VCaP (cell line): ENCODE results near the gene MT1E.

Experiments
- H3K27ac ChIP-seq: fragments of 450-650 bp; 2 replicates; pipeline ENCODE4 v1.5.1; 2017
- CTCF ChIP-seq: fragments of 450-650 bp; conservative IDR thresholded peaks from 2 replicates; pipeline ENCODE4 v1.5.1; 2017; ENCODE audit warnings: mild to moderate bottlenecking, moderate library complexity

The MT1E gene

GRCh38 chr16:56645838-56646237 is 20.3 kb downstream of the MT1E start:
- H3K27ac ChIP-seq: no peak overlapping the region
- no peak for TF ChIP-seq CTCF

DNA sequence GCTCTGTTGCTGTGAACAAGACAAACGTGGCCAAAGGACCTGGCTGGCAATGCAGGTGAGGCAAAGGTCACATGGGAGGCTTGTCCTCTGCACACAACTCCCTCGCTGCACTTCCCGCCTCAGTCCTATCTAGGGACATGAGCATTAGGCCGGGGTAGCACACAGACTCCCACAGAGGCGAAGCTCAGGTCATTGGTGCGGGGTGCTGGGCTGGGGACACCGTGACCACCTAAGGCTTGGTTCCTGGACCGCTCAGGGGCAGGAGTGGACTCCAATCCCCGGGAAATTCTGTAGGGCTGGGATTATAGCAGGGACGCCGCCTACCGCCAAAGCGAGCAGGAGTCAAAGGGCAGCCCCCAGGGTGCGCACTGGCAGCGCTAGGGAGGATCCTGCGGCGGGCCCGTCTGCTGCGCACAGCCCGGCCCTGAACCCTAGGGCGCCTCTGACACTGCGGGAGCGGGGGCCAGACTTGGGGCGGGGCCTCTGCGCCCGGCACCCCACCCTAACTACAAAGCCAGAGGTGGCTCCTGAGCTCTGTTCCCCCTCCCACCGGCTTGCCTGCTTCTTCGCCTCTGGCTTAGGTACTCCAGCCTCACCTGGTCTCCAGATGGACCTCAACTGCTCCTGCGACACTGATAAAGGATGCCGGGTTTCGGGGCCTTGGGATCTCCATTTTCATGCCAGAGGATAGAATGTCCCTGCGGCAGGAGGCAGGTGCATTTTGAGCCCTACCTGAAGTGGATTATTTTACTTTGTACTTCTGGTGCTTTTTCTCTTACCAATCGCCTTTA is 22.3 kb downstream of the MT1E start:
- H3K27ac ChIP-seq: no peak overlapping the region
- no peak for TF ChIP-seq CTCF

DNA sequence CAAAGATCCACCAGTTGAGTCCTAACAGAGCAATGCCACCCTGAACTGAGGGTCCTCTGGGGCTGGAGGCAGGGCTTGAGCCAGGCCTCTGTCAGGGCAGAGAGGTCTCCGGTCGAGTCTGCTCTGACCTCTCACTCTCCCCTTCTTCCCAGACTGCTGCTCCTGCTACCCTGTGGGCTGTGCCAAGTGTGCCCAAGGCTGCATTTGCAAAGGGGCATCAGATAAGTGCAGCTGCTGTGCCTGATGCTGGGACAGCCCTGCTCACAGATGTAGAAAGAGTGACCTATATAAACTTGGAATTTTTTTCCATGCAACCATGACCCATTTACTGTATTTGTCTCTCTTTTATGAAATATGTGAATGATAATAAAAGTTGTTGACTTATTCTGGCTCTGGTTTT is 23.7 kb downstream of the MT1E start:
- H3K27ac ChIP-seq: no peak overlapping the region
- TF ChIP-seq CTCF: no peak

DNA sequence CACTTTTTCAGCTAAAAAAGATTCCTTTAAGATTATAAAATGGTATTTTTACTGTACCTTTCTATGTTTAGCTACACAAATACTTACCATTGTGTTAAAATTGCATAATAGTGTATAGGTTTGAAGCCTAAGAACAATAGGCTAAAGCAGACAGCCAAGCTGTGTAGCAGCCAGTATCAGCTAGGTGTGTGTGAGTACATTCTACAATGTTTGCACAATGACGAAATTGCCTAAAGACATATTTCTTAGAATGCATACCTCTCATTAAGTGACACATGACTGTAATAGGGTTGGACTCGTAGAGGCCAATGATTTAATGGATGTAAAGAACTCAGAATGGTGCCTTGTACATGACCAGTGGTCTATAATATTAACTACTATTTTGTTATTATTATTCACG is 24.2 kb downstream of the MT1E start:
- TF ChIP-seq CTCF: no peak

GRCh38 chr16:56651586-56651985 is 26.0 kb downstream of the MT1E start, which contains the start of gene MT1B:
MT1B (plus strand) TSS chr16:56651886; CDS start chr16:56651954, 68 bp downstream.
- no peak within 1 kb of the TSS for H3K27ac ChIP-seq
- no peak for TF ChIP-seq CTCF

More for the DNA sequence above, 24.2 kb downstream of the MT1E start:
- H3K27ac ChIP-seq: no peak overlapping the region

- H3K27ac ChIP-seq: no peak overlapping the region
- TF ChIP-seq CTCF: no peak
Measured at GRCh38 chr16:56652600-56652999, 27.0 kb downstream of the MT1E start.

DNA sequence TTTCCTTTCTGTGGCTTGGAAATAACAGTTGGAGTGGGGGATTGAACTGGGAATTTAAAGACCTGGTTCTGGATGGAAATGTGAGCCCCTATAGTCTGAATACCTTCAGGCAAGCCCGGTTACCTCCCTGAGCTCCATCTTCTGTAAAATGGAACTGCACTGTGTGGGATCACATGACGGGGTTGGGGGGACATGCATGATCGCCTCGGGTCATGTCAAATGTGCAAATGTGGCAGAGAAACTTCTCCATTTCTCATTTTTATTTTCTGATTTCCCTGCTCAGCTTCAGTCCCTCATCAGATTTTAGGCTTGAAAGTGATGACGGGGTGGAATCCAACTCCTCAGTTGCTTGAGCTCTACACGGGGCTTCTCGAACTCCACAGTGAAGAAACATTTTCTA is 27.6 kb downstream of the MT1E start:
- no peak overlapping the region for H3K27ac ChIP-seq
- TF ChIP-seq CTCF: no peak
